LNCaP clone FGC (cell line): ENCODE measurements around the gene RPL3.

ENCODE experiments used
- DNase-seq: peaks from one replicate; pipeline ENCODE4 v3.0.0-alpha.2; 2011; ENCODE audit warnings: low read depth
- H3K4me3 ChIP-seq: 2 replicates; pipeline ENCODE4 v1.5.1; 2011; ENCODE audit warnings: mild to moderate bottlenecking, low read depth, low read length, control low read depth
- CTCF ChIP-seq: IDR thresholded peaks from 2 replicates; pipeline ENCODE4 v1.5.1; 2012; ENCODE audit warnings: mild to moderate bottlenecking; ENCODE audit not compliant: control insufficient read depth, insufficient read depth; ENCODE audit errors: extremely low read depth

The RPL3 gene

GRCh38 chr22:39309881-39310714 is 9.3 kb downstream of the RPL3 start:
- no peak for TF ChIP-seq CTCF
- no peak overlapping the region for H3K4me3 ChIP-seq
- DNase-seq = no peak

GRCh38 chr22:39309364-39309861 is 10.0 kb downstream of the RPL3 start:
- DNase-seq = no peak
- no peak for TF ChIP-seq CTCF
- H3K4me3 ChIP-seq = no peak overlapping the region

DNA sequence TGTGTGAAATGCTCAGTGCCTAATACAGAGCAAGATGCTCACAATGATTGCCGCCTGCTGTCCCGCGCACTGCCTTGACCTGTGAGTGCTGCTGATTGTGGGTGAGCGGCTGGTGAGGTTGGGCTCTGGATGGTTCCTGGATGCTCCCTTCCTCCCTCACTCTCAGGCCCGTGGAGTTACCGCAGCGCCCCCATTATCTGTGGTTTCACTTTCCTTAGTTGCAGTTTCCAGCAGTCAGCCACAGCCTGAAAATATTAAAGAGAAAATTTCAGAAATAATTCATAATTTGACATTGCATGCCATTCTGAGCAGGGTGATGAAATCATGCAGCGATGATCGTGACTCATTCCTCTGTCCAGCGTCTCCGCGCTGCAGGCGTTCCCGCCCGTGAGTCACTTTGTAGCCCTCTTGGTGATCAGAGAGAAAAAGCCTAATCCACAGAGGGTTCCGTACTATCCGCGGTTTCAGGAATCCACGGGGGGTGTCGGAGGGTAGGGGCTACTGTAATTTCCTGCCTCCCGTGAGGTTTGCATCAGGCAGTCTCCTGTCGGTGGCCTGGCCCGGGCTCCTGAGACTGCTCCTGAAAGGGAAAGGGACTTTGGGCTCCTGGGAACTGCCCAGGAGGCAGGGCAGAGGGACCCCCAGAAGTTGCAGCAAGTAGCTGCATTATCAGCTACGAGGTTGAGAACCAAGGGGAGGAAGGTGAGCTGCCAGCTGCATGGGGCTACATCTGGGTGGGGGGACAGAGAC is 10.6 kb downstream of the RPL3 start:
- TF ChIP-seq CTCF = no peak
- H3K4me3 ChIP-seq = no peak overlapping the region
- DNase-seq = no peak

GRCh38 chr22:39306456-39307361 is 12.7 kb downstream of the RPL3 start:
- DNase-seq = no peak
- TF ChIP-seq CTCF = peak; percentile 27; the same call in 1 of the 2 replicates
- no peak overlapping the region for H3K4me3 ChIP-seq

GRCh38 chr22:39303892-39304671 is 15.3 kb downstream of the RPL3 start:
- TF ChIP-seq CTCF = no peak
- DNase-seq = no peak
- no peak overlapping the region for H3K4me3 ChIP-seq

DNA sequence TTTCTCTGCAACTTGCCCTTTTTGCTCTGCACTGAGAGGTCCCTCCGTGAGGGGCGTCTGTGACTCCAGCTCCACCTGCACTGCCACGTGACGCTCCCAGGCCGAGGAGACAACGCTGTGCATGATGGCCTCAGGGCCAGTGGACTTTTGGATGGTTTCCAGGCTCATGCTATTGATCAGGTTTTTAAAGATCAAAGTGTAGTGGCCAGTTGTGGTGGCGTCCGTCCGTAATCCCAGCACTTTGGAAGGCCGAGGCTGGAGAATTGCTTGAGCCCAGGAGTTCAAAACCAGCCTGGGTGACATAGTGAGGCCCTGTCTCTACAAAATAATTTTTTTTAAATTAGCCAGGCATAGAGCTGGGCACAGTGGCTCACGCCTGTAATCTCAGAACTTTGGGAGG is 16.1 kb downstream of the RPL3 start:
- TF ChIP-seq CTCF = no peak
- no peak for DNase-seq
- H3K4me3 ChIP-seq = no peak overlapping the region
